Heart left ventricle (tissue), 13 donors: Measurements from ENCODE around the gene CNDP1.

Source experiments
- POLR2A ChIP-seq, 2 donors: fragments of 450-650 bp; IDR thresholded peaks; one replicate each; pipeline ENCODE4 v1.6.1; 2017; ENCODE audit warnings: antibody characterized with exemption in 2 of 2, mild to moderate bottlenecking in 2 of 2, moderate library complexity in 2 of 2
- TF ChIP-seq, protein P1 (sequence below), 12 donors: fragments of 200-600 bp; sonication (generic) in 4 of 12; IDR thresholded peaks; one replicate each; pipeline versions ENCODE4 v1.5.0 to v1.8.0; 2018 to 2022; ENCODE audit warnings: antibody characterized with exemption in 12 of 12, mild to moderate bottlenecking in 5 of 12
- donor health status: ischemic (EF 13 %, LVEDD 7.1; RV severe dilation, severe dysfunction).
- donor health status: DM: no; HTN: yes; CAD: no.
- donor health status: DM: no; HTN: no; CAD: no.
- donor health status: ischemic (EF 25% LVEDD 6.9; RV normal size, moderate dysfunction).
- donor health status: ischemic (EF 25% LVEDD 5.7; RV mildly dilated, moderate dysfunction).
- donor health status: ischemic (EF 35%, LVEDD 5.7; RV mildly dilated, moderate dysfunction).
- donor health status: nonischemic (EF 11% LVEDD 7.7; RV severe dilation, severe dysfunction).
- donor health status: DM: yes; HTN: yes; CAD: no.
- donor health status: PGD.
- donor health status: ischemic (EF 29% LVEDD 5.4; RV normal size, mild dysfunction).
- donor health status: nonischemic (EF 23%, LVEDD 6.1; RV moderate dilation, normal function).

- TF ChIP-seq, protein P1, sequence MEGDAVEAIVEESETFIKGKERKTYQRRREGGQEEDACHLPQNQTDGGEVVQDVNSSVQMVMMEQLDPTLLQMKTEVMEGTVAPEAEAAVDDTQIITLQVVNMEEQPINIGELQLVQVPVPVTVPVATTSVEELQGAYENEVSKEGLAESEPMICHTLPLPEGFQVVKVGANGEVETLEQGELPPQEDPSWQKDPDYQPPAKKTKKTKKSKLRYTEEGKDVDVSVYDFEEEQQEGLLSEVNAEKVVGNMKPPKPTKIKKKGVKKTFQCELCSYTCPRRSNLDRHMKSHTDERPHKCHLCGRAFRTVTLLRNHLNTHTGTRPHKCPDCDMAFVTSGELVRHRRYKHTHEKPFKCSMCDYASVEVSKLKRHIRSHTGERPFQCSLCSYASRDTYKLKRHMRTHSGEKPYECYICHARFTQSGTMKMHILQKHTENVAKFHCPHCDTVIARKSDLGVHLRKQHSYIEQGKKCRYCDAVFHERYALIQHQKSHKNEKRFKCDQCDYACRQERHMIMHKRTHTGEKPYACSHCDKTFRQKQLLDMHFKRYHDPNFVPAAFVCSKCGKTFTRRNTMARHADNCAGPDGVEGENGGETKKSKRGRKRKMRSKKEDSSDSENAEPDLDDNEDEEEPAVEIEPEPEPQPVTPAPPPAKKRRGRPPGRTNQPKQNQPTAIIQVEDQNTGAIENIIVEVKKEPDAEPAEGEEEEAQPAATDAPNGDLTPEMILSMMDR (IDR thresholded peaks at IDR 0.05): no peak
- TF ChIP-seq POLR2A (IDR thresholded peaks at IDR 0.05): no peak
These were observed 54.7 kb downstream of the CNDP1 start for GRCh38 chr18:74589021-74589420.
